22Rv1 (cell line): ENCODE data around the gene PID1.

ENCODE experiments used
- H3K27ac ChIP-seq: fragments of 450-650 bp; 2 replicates; pipeline ENCODE4 v1.5.1; 2017
- CTCF ChIP-seq: fragments of 450-650 bp; IDR thresholded peaks from 2 replicates; pipeline ENCODE4 v1.5.1; 2017; ENCODE audit warnings: mild to moderate bottlenecking
- ZFX ChIP-seq: fragments of 450-650 bp; IDR thresholded peaks from 2 replicates; pipeline ENCODE4 v1.6.1; 2017; ENCODE audit warnings: antibody characterized with exemption, borderline replicate concordance

Gene PID1

GRCh38 chr2:229181641-229182040 is 89.4 kb downstream of the PID1 start:
- no peak for TF ChIP-seq ZFX
- TF ChIP-seq CTCF: no peak
- no peak overlapping the region for H3K27ac ChIP-seq

- no peak for TF ChIP-seq CTCF
- no peak overlapping the region for H3K27ac ChIP-seq
Observed at GRCh38 chr2:229180658-229181057, 90.4 kb downstream of the PID1 start.

- H3K27ac ChIP-seq: no peak overlapping the region
- TF ChIP-seq CTCF (no peak), ZFX (no peak)
Observed at GRCh38 chr2:229179628-229180027, 91.5 kb downstream of the PID1 start.

GRCh38 chr2:229178706-229179105 is 92.4 kb downstream of the PID1 start:
- H3K27ac ChIP-seq: no peak overlapping the region
- TF ChIP-seq ZFX: no peak

GRCh38 chr2:229178117-229178516 is 93.0 kb downstream of the PID1 start:
- H3K27ac ChIP-seq: no peak overlapping the region
- no peak for TF ChIP-seq CTCF
- no peak for TF ChIP-seq ZFX

GRCh38 chr2:229176136-229176535 is 95.0 kb downstream of the PID1 start:
- TF ChIP-seq CTCF: no peak
- no peak for TF ChIP-seq ZFX
- no peak overlapping the region for H3K27ac ChIP-seq

GRCh38 chr2:229175497-229175863 is 95.6 kb downstream of the PID1 start:
- TF ChIP-seq ZFX (no peak), CTCF (no peak)
- H3K27ac ChIP-seq: no peak overlapping the region

- TF ChIP-seq ZFX: no peak
- TF ChIP-seq CTCF: no peak
- H3K27ac ChIP-seq: no peak overlapping the region
Observed at GRCh38 chr2:229174794-229175496, 96.1 kb downstream of the PID1 start.
